KBM-7 (cell line): ENCODE measurements around the gene ZFP92.

Experiments used
- DNase-seq: peaks from one replicate; pipeline ENCODE4 v3.0.0-alpha.2; 2015
- in situ Hi-C: fragments of 300-500 bp; cut with MboI; formaldehyde crosslinking; loops from 2 replicates; pipeline ENCODE4 v1.14.3; 2020; ENCODE audit warnings: low sequenced_read_pairs, low pct_unique_long_range_greater_than_20kb, mixed read lengths

ZFP92 gene, protein sequence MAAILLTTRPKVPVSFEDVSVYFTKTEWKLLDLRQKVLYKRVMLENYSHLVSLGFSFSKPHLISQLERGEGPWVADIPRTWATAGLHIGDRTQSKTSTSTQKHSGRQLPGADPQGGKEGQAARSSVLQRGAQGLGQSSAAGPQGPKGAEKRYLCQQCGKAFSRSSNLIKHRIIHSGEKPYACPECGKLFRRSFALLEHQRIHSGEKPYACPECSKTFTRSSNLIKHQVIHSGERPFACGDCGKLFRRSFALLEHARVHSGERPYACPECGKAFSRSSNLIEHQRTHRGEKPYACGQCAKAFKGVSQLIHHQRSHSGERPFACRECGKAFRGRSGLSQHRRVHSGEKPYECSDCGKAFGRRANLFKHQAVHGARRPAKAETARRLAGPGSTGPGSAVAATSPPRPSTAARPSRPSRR

DNA sequence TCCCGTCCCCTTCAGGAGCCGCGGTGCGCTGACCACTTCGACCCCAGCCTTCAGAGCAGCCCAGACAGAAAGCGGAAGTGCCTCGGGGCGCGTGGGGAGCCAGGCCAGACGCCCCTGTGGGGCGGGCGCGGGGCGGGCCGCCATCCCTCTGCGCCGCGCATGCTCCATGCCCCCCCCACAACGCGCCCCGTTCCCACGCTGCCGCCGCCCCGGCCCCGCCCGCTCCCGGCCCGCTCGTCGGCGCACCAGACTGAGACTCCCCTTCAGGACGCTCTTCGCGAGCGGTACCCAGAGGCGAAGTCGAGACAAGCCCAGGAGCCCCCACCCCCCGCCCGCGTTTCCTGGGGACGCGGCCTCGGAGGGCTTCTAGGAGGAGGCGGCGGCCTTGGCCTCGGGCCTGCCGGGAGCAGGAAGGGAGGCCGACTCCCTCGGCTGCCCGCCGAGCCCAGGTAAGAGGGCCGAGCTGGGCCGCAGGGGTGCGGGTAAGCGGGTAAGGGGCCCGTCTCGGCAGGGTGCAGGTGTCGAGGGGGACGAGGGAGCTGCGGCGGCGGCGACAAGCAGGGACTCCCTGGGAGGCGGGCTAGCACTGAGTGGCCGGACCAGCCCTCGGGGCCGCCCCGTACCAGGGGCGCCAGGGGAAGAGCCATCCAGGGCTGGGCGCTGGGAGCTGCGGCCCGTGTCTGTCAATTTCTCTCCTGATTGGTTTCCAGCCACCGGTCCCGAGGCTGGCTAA, at the start of gene ZFP92:
TSS of gene ZFP92 (plus strand) at position 218 of the 733 bp plus-strand sequence. CDS start 6,851 bp downstream, outside the sequence.
- in situ Hi-C loops = no loop called here
- DNase-seq = peak; percentile 38

DNA sequence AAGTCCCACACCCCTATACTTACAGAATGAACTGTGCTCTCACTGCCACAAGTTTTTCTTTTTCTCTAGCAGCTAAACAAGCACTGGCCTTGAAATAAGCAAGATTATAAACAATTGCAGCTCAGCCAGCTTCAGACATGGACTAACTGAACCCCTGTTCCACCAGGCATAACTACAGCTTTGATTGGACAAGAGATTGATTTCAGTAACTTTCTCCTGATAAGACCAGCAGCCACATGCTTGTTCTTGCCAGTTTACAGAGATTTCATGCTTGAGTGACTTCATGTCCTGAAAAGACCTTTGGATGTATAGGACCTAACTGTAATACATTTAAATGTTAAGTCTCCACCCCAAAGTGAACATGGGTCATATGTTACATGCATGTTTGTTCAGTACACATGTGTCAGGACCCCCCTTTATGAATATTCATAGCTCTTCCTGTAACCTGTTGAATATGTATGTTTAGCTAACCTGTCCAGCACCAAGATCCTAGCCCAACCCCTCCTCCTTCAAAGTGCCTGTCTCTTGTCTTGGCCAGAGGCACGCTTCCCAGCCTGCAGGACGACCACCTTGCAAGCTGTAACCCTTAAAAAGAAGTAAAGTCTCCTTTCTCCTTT, 49.4 kb upstream of the ZFP92 start:
- peak; percentile 64 for DNase-seq
- in situ Hi-C loops = no loop called here

DNA sequence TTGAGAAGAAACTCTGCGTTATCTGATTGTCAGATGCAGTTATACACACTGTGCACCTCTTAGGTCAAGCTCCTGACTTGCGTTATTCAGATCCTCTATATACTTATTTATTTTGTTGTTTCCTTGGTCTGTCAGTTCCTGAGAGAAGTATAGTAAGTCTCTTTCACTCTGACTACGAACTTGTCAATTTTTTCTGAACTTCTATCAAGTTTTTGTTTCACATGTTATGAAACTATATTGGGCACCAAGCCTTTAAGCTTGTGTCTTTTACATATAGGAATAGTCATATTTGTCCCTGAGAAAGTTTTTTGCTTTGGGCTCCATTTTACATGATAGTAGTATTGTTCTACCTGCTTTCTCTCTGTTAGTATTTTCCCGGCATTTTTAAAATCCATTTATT, 45.6 kb upstream of the ZFP92 start:
- in situ Hi-C loops = no loop called here
- no peak for DNase-seq

DNA sequence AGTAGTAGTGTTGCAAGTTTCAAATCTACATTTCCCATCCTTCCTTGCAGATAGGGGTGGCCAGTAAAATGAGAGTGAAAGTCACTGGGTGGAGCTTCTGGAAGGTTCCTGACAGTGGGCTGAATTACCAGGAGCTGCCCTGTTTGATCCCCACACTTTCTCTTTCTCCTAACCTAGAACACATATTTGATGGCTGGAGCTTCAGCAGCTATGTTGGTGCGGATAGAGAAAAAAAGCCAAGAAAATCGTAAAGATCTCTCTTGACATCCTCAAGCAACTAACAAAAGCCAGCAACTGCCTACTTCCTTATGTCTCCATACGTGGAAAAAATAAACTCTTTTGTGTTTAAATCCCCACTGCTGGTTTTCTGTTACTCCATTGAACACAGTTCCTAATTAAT, 45.2 kb upstream of the ZFP92 start:
- in situ Hi-C loops = no loop called here
- no peak for DNase-seq

DNA sequence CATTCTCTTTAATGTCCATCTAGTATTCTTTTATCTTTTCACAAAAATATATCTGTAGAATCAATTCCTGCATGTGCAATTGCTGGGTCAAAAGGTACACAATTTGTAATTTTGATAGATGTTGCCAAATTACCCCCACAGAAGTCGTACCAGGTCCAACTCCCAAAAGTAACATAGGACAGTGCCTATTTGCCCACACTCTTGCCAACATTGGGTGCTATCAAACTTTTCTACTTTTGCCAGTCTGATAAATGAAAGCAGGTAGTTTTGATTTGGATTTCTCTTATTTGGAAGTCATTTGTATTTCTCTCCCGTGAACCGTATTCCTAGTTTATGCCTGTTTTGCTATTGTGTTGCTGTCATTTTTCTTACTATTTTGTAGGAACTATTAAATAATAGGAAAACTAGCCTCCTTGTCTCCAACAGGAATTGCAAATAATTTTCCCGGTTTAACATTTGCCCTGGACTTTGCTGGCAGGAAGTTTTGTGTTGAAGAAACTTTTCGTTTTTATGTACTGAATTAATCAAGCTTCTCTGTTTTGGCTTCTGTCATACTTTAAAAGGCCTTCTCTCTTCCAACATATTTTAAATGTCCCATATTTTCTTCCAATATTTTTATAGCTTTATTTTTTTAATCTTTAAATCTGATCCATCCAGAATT, 44.3 kb upstream of the ZFP92 start:
- DNase-seq = no peak
- in situ Hi-C loops = no loop called here

DNA sequence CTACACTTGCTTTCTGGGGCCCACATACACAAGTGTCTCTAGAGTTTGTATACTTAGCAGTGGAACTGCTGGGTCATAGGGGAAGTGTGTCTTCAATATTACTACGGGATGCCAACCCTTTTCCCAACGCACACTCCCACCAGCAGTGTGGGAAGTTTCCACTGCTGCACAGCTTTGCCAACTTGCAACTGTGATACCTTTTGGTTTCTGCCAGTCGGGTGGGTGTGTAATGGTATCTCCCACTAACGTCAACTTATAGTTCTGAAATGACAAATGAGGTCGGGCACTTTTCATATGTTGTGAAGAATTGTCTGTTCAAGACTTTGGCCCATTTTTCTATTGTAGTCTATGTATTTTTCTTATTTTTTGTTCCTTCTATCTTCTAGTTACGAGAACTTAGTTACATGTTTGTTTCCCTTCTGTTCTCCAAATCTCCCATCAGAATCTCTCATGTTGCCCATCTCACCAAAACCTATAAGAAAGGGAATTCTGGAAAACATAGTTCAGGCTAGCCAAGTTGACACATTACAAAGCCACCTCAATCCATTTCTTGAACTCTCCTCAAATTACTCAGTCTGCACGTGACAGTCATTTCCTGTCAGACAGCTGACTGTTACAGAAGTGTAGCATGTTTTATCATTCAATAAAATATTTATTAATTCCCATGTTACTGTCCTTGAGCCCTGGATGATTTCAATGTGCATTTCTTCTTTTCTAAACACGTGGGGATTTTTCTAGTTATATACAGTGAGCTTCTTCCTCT, 40.8 kb upstream of the ZFP92 start:
- no peak for DNase-seq
- in situ Hi-C loops = no loop called here

DNA sequence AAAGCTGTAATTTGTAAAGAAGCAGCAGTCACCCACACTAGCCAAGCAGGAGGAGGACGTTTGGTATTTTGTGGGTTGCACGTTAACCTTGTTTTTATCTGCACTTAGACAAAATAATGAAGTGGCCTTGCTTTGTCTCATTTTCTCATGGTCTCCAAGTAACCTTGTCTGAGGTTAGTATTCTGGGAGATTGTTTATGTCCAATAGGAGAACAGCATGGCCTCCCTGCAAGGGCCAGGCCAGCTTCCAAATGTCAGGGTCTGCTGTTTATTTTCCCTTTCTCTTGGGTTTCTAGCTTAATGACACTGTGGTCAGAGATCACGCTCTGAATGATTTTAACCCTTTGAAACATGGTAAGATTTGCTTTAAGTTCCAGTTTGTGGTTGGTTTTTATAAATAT, 40.0 kb upstream of the ZFP92 start:
- no peak for DNase-seq
- in situ Hi-C loops = no loop called here

DNA sequence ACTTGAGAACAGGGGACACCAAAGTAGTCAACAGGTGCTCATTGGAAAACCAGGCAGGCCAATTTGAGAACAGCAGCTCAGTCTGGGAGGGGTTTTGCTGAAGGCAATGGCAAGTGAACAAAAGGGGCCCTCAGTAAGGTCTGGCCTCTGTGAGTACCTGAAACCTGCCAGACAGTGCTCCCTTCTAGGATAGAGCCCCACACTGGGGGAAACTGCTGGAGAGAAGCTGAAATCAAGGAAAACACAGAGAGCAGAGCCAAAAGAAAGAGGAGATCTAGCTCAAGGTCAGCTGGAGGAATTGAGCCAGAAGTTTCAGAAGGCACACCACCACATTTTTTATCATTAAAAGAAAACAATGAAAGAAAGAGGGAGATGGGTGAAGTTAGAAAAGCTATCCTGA, 38.3 kb upstream of the ZFP92 start:
- DNase-seq = no peak
- in situ Hi-C loops = no loop called here

DNA sequence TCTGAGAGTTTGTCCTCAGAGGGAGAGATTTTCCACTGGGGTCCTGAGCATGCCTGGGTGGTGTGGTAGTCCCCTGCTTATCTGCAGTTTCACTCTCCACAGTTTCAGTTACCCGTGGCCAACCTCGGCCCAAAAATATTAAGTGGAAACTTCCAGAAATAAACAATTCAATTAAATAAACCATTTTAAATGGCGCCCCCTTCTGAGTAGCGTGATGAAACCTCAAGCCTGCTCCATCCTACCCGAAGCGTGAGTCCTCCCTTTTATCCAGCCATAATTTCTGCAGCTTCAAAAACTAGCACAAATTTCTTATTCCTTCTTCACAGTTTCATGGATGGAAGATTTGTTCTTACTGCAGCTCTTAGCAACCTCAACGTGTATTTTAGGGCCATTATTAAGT, 36.8 kb upstream of the ZFP92 start:
- DNase-seq = no peak
- in situ Hi-C loops = no loop called here

DNA sequence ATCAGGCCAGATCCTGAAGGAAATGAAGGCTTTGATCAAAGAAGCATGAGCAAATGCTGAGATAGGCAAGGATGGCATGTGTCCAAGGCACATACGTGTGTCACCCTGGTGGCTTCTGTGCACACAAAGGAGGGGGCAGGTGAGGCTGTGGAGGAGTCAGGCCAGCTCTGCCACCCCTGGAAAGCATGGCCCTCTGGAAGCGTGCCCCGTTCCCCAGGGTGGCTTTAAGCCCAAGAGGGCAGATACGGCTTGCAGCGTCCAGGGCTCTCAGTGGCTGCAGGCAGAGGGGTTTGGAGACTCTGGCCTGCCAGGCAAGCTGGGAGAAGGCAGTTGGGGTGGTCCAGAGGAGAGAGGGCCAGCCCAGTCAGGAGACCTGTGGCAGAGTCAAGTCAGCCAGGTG, 35.7 kb upstream of the ZFP92 start:
- in situ Hi-C loops = no loop called here
- DNase-seq = no peak

DNA sequence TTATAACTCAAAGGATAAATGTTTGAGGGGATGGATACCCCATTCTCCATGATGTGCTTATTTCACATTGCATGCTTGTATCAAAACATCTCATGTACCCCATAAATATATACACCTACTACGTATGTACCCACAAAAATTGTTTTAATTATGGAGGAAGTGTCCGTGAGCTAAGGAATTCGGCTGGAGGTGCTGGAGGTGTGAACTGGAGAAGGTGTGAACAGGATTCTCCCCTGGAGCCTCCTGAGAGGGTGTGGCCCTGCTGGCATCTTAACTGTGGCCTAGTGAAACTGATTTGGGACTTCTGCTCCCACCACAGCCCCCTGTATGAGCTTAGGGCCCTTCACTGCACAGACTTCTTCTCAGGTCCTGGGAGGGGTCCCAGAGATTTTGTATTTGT, 33.5 kb upstream of the ZFP92 start:
- in situ Hi-C loops = no loop called here
- no peak for DNase-seq

DNA sequence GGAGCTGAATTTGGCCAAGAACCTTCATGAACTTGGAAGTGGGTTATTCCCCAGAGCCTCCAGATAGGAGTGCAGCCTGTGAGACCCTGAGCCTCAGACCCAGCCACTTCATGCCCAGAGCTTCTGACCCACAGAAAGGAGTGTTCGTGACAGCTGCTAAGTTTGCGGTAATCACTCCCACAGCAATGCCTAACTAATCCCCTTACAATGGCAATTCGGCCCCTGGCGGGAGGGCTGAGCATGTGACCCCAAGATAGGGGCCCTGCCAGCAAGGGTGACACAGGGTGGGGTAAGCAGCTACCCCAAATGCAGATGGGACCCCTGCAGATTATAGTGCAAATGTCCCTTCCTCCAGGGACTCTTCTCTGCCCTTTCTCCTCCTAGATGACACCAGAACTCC, 32.7 kb upstream of the ZFP92 start:
- in situ Hi-C loops = no loop called here
- no peak for DNase-seq

DNA sequence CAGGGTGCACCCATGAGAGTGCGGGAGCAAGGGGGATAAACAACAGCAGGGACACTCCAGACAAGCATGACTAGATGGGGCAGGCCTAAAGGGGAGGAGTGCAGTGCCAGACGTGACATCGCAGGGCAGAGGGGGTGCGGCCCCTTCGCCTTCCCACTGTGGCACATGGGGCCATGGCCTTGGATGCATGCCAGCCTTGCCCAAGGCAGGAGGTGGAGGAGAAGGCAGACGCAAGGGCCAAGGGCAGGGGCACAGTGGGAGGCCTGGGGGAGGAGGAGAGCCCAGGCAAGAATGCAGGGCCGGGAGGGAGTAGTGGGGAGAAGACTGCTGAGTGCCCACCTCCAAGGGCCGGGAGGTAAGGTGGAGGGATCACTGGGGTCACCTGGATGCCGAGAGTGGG, 31.8 kb upstream of the ZFP92 start:
- no peak for DNase-seq
- in situ Hi-C loops = no loop called here

DNA sequence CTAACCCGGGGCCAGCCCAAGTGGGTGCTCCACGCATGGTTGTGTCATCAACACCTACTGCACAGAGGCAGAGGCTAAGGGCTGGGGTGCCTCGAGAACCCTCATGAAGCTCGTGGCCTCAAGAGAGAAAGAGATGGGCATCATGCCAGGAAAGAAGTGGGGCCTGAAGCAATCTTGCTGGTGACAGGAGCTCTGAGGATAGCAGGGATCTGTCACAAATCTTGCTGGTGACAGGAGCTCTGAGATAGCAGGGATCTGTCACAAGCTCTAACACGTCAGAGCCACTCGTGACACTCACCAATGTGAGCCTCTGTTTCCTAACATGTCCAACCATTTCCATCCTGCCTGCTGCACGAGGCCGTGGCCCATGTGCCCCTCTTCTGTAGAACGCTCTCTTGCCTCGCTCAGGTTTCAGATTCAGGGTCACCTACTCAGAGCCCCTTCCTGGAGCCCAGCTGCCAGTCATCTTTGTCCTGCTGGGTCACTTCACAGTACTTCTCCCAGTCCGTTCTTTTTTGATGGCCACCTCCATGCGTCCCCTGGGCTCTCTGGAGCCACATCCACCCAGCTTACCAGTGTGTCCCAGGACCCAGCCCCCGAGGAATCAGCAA, 31.2 kb upstream of the ZFP92 start:
- in situ Hi-C loops = no loop called here
- DNase-seq = no peak

DNA sequence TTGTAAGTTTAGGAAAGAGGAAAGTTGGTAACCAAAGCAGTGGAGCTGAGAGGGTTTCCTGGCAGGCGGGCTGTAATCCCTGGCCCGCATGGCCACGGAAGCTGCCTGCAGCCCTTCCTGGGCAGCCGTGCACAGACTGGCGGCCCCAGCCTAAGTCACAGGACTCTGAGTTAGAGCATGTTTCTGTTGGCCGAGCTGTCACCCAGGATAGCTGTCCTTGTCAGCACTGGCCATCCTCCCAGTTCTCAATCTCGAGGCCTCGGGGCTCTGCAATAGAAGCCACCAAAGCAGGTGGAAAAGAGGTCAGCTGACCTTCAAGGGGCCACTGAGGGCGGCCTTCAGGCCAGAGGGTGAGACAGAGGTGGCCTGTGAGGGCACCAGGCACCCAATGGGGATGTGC, 30.6 kb upstream of the ZFP92 start:
- DNase-seq = no peak
- in situ Hi-C loops = no loop called here

DNA sequence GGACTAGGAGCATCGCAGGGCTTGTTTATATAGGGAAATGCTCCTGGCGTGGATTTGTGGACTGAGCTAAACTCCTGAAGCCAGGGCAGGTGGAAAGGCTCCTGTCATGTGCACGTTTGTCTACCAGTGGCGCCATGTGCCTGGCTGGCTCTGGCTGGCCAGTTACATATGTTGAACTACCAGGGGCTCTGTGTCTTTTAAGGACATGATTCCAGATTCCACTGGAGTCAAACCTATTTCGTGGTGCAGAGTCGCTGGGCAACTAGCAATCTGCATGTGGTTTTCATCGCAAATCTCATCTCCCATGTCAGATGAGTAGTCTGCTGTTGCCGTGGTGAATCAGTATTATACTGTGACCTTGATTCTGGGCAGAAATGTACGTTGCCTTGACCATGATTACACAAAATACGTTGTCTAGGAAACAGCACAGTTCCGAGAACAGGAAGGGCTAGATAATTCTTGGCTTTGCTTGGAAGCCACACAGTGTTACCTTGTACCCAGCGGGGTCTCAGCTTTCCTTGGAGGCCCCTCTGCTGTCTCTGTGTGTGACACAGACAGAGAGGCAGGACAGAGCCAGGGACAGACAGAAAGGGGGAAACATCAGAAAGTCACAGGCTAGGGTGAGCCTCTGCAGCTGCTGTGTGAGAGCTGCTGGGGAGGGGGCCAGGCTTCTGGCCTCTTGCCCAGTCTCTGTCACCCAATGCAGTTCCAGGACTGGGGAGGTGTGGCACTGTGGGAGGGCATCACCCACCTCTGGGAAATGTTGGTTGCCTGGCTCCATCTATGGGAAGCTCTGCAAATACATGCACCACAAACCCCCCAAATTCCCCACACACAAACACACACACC, 29.4 kb upstream of the ZFP92 start:
- peak; percentile 92 for DNase-seq
- in situ Hi-C loops = no loop called here

DNA sequence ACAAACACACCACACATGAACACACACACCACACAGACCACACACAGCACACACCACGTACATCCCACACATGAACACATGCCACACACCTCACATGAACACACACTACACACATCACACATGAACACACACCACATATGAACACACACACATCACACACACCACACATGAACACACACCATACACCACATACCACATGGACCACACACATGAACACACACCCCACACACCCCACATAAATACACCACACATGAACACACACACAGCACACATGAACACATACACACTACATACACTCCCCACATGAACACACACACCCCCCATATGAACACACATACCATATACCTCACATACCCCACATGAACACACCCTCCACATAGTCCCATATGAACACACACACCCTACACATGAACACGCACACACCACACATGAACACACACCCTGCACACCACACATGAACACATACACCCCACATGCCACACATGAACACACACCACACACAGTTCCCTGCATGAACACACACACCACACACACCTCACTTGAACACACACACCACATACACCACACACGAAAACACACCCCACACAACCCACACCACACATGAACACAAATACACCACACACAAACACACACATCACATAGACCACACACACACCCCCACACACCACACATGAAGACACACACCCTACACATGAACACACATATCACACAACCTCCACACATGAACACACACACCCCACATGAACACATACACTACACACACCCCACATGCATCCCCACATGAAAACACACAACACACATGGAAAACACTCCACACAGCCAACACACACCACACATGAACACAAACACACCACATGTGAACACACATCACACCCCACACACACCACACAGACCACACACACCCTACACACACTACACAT, 28.4 kb upstream of the ZFP92 start:
- in situ Hi-C loops = no loop called here
- no peak for DNase-seq
